GM23338 (cell line): ENCODE data around the gene AHNAK. TPM values are rescaled to one million over a fixed set of nuclear protein-coding genes. Genes with fewer than 3 reads are reported as not detected.

Experiments
- ATAC-seq: fragments of 200-7000 bp; cut with Tn5 transposase; 3 replicates; pipeline ENCODE4 v1.9.1; 2020
- DNase-seq: peaks from one replicate; pipeline ENCODE4 v3.0.0-alpha.2; 2015; ENCODE audit warnings: low spot score
- H2AFZ ChIP-seq: fragments of 200-600 bp; sonication (generic); 2 replicates; pipeline ENCODE4 v1.8.0; 2016; ENCODE audit warnings: antibody characterized with exemption, mild to moderate bottlenecking, moderate library complexity
- H3F3A ChIP-seq: fragments of 200-600 bp; sonication (generic); replicated peaks from 2 replicates; pipeline ENCODE4 v1.8.0; 2017; ENCODE audit warnings: antibody characterized with exemption, mixed run types, low read depth
- H3K27ac ChIP-seq: fragments of 200-600 bp; sonication (generic); 2 replicates; pipeline ENCODE4 v1.6.1; 2016; ENCODE audit warnings: low read depth
- H3K27me3 ChIP-seq: fragments of 200-600 bp; sonication (generic); 2 replicates; pipeline ENCODE4 v1.8.0; 2016; ENCODE audit warnings: mild to moderate bottlenecking, mixed run types, moderate library complexity; ENCODE audit not compliant: insufficient read depth
- H3K36me3 ChIP-seq: fragments of 200-600 bp; sonication (generic); 2 replicates; pipeline ENCODE4 v1.8.0; 2016; ENCODE audit warnings: mild to moderate bottlenecking; ENCODE audit not compliant: insufficient read depth
- H3K4me1 ChIP-seq: fragments of 200-600 bp; sonication (generic); 2 replicates; pipeline ENCODE4 v1.8.0; 2016; ENCODE audit warnings: mild to moderate bottlenecking, moderate library complexity; ENCODE audit not compliant: insufficient read depth
- H3K4me2 ChIP-seq: fragments of 200-600 bp; sonication (generic); 2 replicates; pipeline ENCODE4 v1.7.1; 2017; ENCODE audit warnings: mixed run types
- H3K4me3 ChIP-seq: fragments of 200-600 bp; sonication (generic); 2 replicates; pipeline ENCODE4 v1.6.1; 2016; ENCODE audit warnings: mixed run types
- H3K79me2 ChIP-seq: fragments of 200-600 bp; sonication (generic); replicated peaks from 2 replicates; pipeline ENCODE4 v1.8.0; 2017; ENCODE audit warnings: mild to moderate bottlenecking; ENCODE audit not compliant: insufficient read depth
- H3K9me2 ChIP-seq: fragments of 200-600 bp; sonication (generic); 2 replicates; pipeline ENCODE4 v1.8.0; 2017; ENCODE audit not compliant: insufficient read depth
- H4K20me1 ChIP-seq: fragments of 200-600 bp; sonication (generic); replicated peaks from 2 replicates; pipeline ENCODE4 v1.8.0; 2017; ENCODE audit warnings: mild to moderate bottlenecking; ENCODE audit not compliant: insufficient read depth
- H3K27ac Mint-ChIP-seq: 2 replicates; pipeline ENCODE4 v1.8.0; 2020; ENCODE audit warnings: inconsistent platforms, mild to moderate bottlenecking, moderate library complexity, mixed read lengths
- H3K27me3 Mint-ChIP-seq: 3 replicates; pipeline ENCODE4 v1.8.0; 2022; ENCODE audit warnings: low read depth, mild to moderate bottlenecking, moderate library complexity, mixed read lengths, inconsistent platforms; ENCODE audit not compliant: insufficient read depth, poor library complexity
- H3K36me3 Mint-ChIP-seq: 3 replicates; pipeline ENCODE4 v1.8.0; 2021; ENCODE audit warnings: low read depth, mild to moderate bottlenecking, inconsistent platforms, moderate library complexity, mixed read lengths
- H3K4me1 Mint-ChIP-seq: 3 replicates; pipeline ENCODE4 v1.8.0; 2020; ENCODE audit warnings: mild to moderate bottlenecking, inconsistent platforms, mixed read lengths
- H3K4me3 Mint-ChIP-seq: 3 replicates; pipeline ENCODE4 v1.8.0; 2021; ENCODE audit warnings: moderate library complexity, mild to moderate bottlenecking, inconsistent platforms, mixed read lengths
- H3K9me3 Mint-ChIP-seq: 3 replicates; pipeline ENCODE4 v1.8.0; 2020; ENCODE audit warnings: moderate library complexity, mild to moderate bottlenecking, inconsistent platforms, mixed read lengths
- CTCF ChIP-seq, 2 experiments: fragments of 200-600 bp in 1 of 2; sonication (generic) in 1 of 2; conservative IDR thresholded peaks; 2 replicates each; pipeline versions ENCODE4 v1.5.1 to v1.6.1; 2016 to 2017; ENCODE audit warnings: antibody characterized with exemption in 2 of 2, low read depth in 2 of 2, mild to moderate bottlenecking in 2 of 2, moderate library complexity in 1 of 2
- EZH2 ChIP-seq: fragments of 200-600 bp; sonication (generic); IDR thresholded peaks from one replicate; pipeline ENCODE4 v1.8.0; 2017; ENCODE audit warnings: antibody characterized with exemption, mild to moderate bottlenecking, low read depth; ENCODE audit not compliant: unreplicated experiment
- NANOG ChIP-seq: IDR thresholded peaks from 2 replicates; pipeline ENCODE4 v1.6.1; 2016; ENCODE audit warnings: antibody characterized with exemption, borderline replicate concordance
- POLR2AphosphoS5 ChIP-seq: IDR thresholded peaks from 2 replicates; pipeline ENCODE4 v1.6.1; 2016; ENCODE audit warnings: antibody characterized with exemption, low read depth
- STAT1 ChIP-seq: IDR thresholded peaks from one replicate; pipeline ENCODE4 v1.6.1; 2016; ENCODE audit warnings: antibody characterized with exemption; ENCODE audit not compliant: unreplicated experiment
- ZNF114 ChIP-seq: fragments of 250-450 bp; sonication (Bioruptor Pico); IDR thresholded peaks from 2 replicates; pipeline ENCODE4 v1.5.0; 2020; ENCODE audit warnings: mild to moderate bottlenecking, moderate library complexity
- ZNF331 ChIP-seq: fragments of 250-450 bp; sonication (Bioruptor Pico); IDR thresholded peaks from 2 replicates; pipeline ENCODE4 v1.5.0; 2020; ENCODE audit warnings: low read depth, mild to moderate bottlenecking, moderate library complexity
- long read RNA-seq: library from polyadenylated mRNA; unstranded; transcript quantifications from one replicate; pipeline ENCODE4 v2.0.0, GENCODE V29; 2020; ENCODE audit not compliant: unreplicated experiment
- polyA plus RNA-seq: library from polyadenylated mRNA; unstranded; fragments of >200 nt; fragmentation: Nextera tagmentation; extraction: Ambion mirVana; gene quantifications from 2 replicates; pipeline ENCODE4 v1.2.1, GENCODE V29; 2016
- total RNA-seq: library from RNA; depleted of rRNA; stranded (reverse); fragments of >200 nt; shearing (Covaris generic); gene quantifications from 2 replicates; pipeline ENCODE4 v1.2.3, GENCODE V29; 2014; rRNA removed

Gene AHNAK
- total RNA-seq (1.7 and 2.1 TPM in 2 replicates), polyA plus RNA-seq (0.91 and 1.1 TPM in 2 replicates)
- long read RNA-seq: 0 reads

GRCh38 chr11:62546244-62546928, at the start of gene AHNAK:
Gene AHNAK (minus strand): TSS chr11:62546806. CDS start chr11:62536098, 10,708 bp downstream.
- peak within 1 kb of the TSS; percentile 96 for H3K4me2 ChIP-seq
- peak within 1 kb of the TSS; percentile 88 for H3K4me3 ChIP-seq
- H3F3A ChIP-seq: 0 out of 2 replicates have a peak, but pooled peaks cover 3% of the 10 kb centered on the region
- H3K36me3 Mint-ChIP-seq: no peaks in the 10 kb centered on the region
- no peak within 1 kb of the TSS for H3K27ac Mint-ChIP-seq
- peaks cover 50% of the 10 kb centered on the region for H3K4me1 Mint-ChIP-seq
- H3K27ac ChIP-seq: no peak within 1 kb of the TSS
- peak within 1 kb of the TSS; percentile 83 for H3K4me3 Mint-ChIP-seq
- no peaks in the 10 kb centered on the region for H3K79me2 ChIP-seq
- no peaks in the 10 kb centered on the region for H3K36me3 ChIP-seq
- H3K27me3 ChIP-seq: peaks cover 99% of the 10 kb centered on the region
- H3K9me3 Mint-ChIP-seq: no peaks in the 10 kb centered on the region; the same call in 2 of the 3 replicates
- peaks cover 83% of the 10 kb centered on the region for H3K27me3 Mint-ChIP-seq
- peaks cover 38% of the 10 kb centered on the region; the same call in 1 of the 2 replicates for H3K4me1 ChIP-seq
- H3K9me2 ChIP-seq: no peaks in the 10 kb centered on the region
- peak within 1 kb of the TSS; percentile 94 for H2AFZ ChIP-seq
- peak; percentile 24 for ATAC-seq
- H4K20me1 ChIP-seq: peaks cover 3% of the 10 kb centered on the region; the same call in 1 of the 2 replicates
- peak; percentile 76 for DNase-seq
- TF ChIP-seq POLR2AphosphoS5 (no peak), EZH2 (peak; percentile 68)

- peaks cover 4% of the 10 kb centered on the region; the same call in 2 of the 3 replicates for H3K9me3 Mint-ChIP-seq
- no peak overlapping the region for H3K27ac Mint-ChIP-seq
Measured at GRCh38 chr11:62595124-62595523, 48.5 kb upstream of the AHNAK start.

GRCh38 chr11:62593434-62594044, 46.9 kb upstream of the AHNAK start:
- ATAC-seq (peak; percentile 50), DNase-seq (peak; percentile 93)
- Histone ChIP-seq H3K27ac (no peak overlapping the region), H3K4me1 (peaks cover 12% of the 10 kb centered on the region; the same call in 1 of the 2 replicates), H3K79me2 (peaks cover 20% of the 10 kb centered on the region), H3K36me3 (peaks cover 29% of the 10 kb centered on the region), H3K27me3 (no peaks in the 10 kb centered on the region), H4K20me1 (peaks cover 19% of the 10 kb centered on the region), H3K4me3 (no peak overlapping the region), H2AFZ (no peak overlapping the region), H3K4me2 (no peak overlapping the region), H3K9me2 (no peaks in the 10 kb centered on the region), H3F3A (peaks cover 58% of the 10 kb centered on the region)
- peaks cover 18% of the 10 kb centered on the region for H3K4me1 Mint-ChIP-seq
- no peak overlapping the region for H3K27ac Mint-ChIP-seq
- TF ChIP-seq CTCF (conservative IDR thresholded peaks at IDR 0.05; ENCODE audit: low read depth in 2 of 2) (peak; percentile 72 to 96), NANOG (no peak)
- peak overlapping the region; percentile 56 for H3K4me3 Mint-ChIP-seq
- H3K27me3 Mint-ChIP-seq: peaks cover 27% of the 10 kb centered on the region
- H3K9me3 Mint-ChIP-seq: peaks cover 4% of the 10 kb centered on the region; the same call in 2 of the 3 replicates
- peaks cover 66% of the 10 kb centered on the region for H3K36me3 Mint-ChIP-seq

More at GRCh38 chr11:62595124-62595523, 48.5 kb upstream of the AHNAK start:
- peaks cover 34% of the 10 kb centered on the region for H3K4me1 Mint-ChIP-seq
- Histone ChIP-seq H3K4me1 (peaks cover 23% of the 10 kb centered on the region; the same call in 1 of the 2 replicates), H3K27me3 (peaks cover 5% of the 10 kb centered on the region; the same call in 1 of the 2 replicates), H3K79me2 (peaks cover 24% of the 10 kb centered on the region), H3K4me3 (no peak overlapping the region), H4K20me1 (peaks cover 22% of the 10 kb centered on the region), H2AFZ (no peak overlapping the region), H3F3A (peaks cover 51% of the 10 kb centered on the region), H3K27ac (no peak overlapping the region), H3K9me2 (no peaks in the 10 kb centered on the region), H3K4me2 (no peak overlapping the region), H3K36me3 (peaks cover 31% of the 10 kb centered on the region)
- no peak for ATAC-seq
- TF ChIP-seq STAT1: no peak
- no peak for TF ChIP-seq ZNF331
- TF ChIP-seq ZNF114 (CRISPR knock-in tag): no peak
- no peak overlapping the region for H3K4me3 Mint-ChIP-seq
- peaks cover 34% of the 10 kb centered on the region for H3K27me3 Mint-ChIP-seq
- no peak for DNase-seq
- peaks cover 75% of the 10 kb centered on the region for H3K36me3 Mint-ChIP-seq
